Ramos (cell line): Measurements from ENCODE around the gene ICE1.

ENCODE experiments used
- in situ Hi-C: fragments of 300-500 bp; cut with MboI; formaldehyde crosslinking; loops from one replicate; pipeline ENCODE4 v1.14.3; 2022; ENCODE audit warnings: low sequenced_read_pairs; ENCODE audit not compliant: unreplicated experiment

ICE1 gene

GRCh38 chr5:5523066-5523505 is 100.6 kb downstream of the ICE1 start:
- in situ Hi-C loops = no loop called here

DNA sequence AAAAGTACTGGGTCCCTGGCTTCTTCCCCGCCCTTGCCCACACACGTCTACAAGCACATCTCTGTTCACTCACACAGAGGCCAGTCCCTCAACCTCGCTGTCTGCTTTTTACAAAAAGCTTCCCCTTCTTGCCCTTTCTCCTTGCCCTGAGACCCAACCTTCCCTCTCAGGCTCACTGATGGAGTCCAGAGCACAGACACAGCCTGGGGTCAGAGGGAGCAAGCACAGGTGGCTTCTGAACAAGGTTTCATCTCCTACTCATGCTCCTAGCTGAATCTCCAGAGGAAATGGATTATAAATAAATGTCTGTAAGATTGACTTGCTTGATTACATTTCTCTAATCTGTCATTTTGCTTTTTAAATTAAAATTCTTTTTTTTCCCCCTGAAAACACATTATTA is 101.8 kb downstream of the ICE1 start:
- in situ Hi-C loops = no loop called here

DNA sequence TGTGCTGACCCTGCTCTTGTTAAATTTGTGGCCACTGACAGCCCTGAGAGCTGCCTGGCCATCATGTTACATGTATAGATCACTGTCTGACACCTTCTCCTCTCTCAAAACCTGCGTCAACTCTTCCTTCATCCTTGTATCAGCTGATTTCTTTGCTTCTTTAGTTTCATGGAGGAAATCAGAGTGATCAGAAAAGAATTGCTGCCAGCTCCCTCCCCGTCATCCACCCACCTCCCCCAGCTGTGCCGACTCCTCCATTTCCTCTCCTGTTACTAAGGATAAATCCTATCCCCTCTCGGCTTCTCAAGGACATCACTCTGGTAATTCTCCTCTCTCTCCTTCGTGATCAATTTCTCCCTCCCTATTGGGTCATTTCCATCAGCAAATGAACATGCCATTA is 108.9 kb downstream of the ICE1 start:
- in situ Hi-C loops = no loop called here

- in situ Hi-C loops = no loop called here
These were observed 110.0 kb downstream of the ICE1 start for GRCh38 chr5:5532306-5533076.

- in situ Hi-C loops = no loop called here
These were observed 111.5 kb downstream of the ICE1 start for GRCh38 chr5:5533927-5534326.

- in situ Hi-C loops = no loop called here
These were observed 111.9 kb downstream of the ICE1 start for GRCh38 chr5:5534333-5534732.

DNA sequence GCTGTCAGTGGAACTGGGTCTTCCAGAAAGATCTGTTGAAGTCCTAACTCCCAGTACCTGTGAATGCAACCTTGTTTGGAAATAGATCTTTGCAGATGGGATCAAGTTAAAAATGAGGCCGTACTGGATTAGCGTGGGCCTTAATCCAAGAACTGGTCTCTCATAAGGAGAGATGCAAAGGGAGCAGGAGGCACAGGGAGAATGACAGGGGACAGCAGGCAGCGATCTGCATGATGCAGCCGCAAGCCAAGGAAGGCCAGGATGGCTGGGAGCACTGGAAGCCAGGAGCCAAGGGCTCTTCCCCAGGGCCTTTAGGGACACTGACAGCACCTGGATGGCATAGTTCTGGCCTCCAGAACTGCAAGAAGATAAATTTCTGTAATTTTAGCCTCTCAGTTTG is 114.4 kb downstream of the ICE1 start:
- in situ Hi-C loops = no loop called here

GRCh38 chr5:5537426-5537825 is 114.9 kb downstream of the ICE1 start:
- in situ Hi-C loops = no loop called here

- in situ Hi-C loops = no loop called here
These were observed 117.1 kb downstream of the ICE1 start for GRCh38 chr5:5539590-5539989.
